ENCODE results near the gene MOB1A.
A peak's percentile ranks its signal among the peaks of the same experiment; 100 is the strongest.
"Not testable (repeated sequence)": the region's sequence is repeated elsewhere in the genome, so short reads cannot be mapped to it uniquely, and the experiment has no call there.

Gene MOB1A

DNA sequence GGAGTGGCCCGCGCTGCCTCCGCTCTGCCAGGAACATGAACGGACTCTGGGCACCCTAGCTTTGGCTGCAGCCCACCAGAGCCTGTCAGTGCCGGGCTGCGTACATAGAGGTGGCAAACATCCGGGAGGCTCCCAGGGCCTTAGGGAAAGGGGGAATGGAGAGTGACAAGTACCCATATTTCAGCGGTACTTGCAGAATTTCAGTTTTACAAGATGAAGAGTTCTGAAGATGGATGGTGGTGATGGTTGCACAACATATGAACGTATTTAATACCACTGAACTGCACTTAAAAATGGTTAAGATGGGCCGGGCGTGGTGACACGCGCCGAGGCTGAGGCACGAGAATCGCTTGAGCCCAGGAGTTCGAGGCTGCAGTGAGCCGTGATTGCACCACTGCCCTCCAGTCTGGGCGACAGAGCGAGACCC, 20.6 kb upstream of the MOB1A start:
- DNase-seq (ENCODE audit: low read depth in 2 of 2, low spot score in 1 of 2), result no peak

DNA sequence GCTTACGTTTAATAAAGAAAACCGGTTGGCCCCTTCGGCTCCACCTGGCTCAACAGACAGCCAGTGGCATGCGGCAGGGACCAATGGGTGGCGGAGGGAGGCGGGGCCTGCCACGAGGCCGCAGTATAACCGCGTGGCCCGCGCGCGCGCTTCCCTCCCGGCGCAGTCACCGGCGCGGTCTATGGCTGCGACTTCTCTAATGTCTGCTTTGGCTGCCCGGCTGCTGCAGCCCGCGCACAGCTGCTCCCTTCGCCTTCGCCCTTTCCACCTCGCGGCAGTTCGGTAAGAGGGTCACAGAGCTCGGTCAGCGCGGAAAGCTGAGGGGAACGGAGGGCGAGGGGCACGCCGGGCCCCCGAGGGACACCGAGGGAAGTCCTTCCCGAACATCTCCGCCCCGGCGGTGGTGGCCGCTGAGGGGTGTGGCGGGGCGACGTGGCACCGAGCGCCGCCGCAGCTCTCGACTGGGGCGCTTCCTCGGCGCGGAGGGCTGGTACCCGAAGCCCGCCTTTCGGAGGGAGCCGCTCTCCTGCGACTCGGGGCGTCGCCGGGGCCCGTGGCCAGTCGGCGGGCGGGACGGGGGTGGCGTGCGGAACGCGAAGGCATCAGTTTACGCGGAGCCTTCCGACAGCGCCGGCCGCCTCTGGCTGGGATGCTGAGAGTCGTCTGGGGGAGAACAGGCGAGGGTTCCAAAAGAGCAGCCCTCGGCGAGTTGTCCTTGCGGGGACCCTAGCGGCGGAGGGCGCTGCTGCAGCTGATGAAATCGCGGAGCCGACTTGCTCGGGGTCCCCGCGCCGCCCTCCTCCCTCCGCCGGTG, 20.0 kb upstream of the MOB1A start, which contains the start of gene MTHFD2:
Gene MTHFD2 (plus strand): TSS at position 155 of the 814 bp plus-strand sequence. CDS start 27 bp downstream, at position 182.
- peak; percentile 80 to 86 for DNase-seq (ENCODE audit: low read depth in 2 of 2, low spot score in 1 of 2)

DNA sequence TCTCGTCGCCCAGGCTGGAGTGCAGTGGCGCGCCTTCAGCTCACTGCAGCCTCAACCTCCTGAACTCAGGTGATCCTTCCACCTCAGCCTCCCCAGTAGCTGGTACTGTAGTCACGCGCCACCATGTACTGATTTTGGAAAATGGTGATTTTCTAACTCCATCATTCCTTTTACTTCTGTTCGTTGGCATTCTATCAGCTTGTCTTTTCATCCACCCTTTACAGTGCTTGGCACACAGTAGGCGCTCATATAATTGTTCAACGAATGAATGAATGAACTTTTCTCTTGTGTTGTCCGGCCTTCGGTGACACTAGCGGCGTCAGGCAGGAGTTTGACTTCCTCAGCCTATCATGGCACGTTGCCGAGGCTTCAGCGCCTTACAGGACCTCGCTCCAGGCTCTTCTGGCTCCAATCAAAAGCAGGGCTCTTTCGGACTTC, 19.4 kb upstream of the MOB1A start:
- DNase-seq (ENCODE audit: low read depth in 2 of 2, low spot score in 1 of 2), result no peak

DNA sequence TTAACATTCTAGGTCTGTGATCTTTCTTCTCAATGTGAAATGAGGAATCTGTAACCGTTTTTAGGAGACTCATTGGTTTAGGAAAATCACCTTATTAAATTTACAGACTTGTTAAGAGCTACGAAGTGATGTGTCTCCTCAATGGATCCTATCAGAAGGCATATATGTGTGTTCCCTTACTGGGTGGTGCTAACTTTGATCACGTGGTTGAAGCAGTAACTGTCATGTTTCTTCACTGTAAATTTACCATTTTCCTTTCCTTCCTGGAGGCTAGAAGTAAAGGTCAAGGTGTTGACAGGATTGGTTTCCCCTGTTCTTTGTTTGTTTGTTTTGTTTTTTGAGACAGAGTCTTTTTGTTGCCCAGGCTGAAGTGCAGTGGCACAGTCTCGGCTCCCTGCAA, 18.4 kb upstream of the MOB1A start:
- no peak for DNase-seq (ENCODE audit: low read depth in 2 of 2, low spot score in 1 of 2)

DNA sequence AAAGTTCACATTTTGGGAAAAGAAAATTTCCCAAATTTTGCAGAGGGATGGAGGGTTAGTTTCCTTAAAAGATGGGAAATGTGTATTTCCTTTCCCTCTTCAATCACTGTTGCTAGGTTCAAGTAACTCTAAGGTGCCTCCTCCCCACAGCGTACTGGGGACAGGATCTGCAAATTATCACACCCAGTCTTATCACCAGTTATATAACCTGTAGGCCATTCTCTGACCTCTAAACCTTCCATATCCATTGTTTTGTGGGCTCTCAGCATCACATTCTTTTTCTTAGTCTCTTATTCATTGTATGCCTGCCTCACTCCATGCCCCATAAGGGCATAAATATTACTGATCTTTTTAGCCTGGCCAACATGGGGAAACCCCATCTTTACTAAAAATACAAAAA, 16.1 kb upstream of the MOB1A start:
- DNase-seq (ENCODE audit: low read depth in 2 of 2, low spot score in 1 of 2), result no peak

DNA sequence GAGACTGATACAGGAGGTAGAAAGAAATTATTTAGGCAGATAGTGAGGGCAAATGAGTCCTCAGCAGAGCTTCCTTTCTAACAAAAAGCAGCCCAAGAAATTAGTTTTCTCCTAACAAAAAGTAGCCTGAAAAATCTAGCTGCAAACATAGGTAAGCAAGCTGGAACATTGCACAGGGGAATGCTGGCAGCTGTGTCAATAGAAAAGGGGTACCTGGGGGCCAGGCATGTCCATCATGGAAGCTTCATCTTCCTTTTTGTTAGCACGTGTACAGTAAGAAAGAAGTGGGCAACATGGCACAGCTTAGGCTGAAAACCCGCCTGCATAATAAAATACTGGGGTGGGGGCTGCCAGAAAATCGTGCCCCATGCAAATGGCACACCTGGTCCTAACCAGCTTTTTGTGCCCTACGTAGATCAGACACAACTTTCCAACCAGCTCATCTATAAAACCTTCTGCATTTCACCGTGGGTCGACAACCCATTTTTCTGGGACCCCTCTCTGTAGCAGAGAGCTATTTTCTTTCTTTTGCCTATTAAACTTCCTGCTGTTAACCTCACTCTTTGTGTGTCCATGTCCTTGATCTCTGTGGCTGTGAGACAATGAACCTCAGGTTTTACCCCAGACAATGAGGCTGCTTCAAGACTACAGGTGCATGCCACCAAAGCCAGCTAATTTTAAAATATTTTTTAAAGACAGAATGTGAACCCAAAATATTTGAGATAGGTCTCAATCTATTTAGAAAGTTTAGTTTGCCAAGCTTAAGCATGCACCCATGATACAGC, 13.1 kb upstream of the MOB1A start:
- no peak for DNase-seq (ENCODE audit: low read depth in 2 of 2, low spot score in 1 of 2)

DNA sequence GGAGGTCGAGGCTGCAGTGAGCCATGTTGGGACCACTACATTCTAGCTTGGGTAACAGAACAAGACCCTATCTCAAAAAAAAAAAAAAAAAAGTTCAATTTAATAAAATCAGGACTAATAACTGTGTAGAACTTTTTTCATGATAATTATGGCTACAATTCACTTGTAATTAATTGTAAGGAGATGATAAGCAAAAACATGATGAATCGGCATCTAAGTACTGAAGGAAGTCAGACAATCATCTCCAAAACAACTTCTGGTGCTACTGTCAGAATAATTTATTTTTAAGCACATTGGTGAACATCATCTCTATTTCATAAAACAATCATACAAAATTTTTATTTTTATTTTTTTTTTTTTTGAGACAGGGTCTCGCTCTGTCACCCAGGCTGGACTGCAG, 10.0 kb upstream of the MOB1A start:
- DNase-seq (ENCODE audit: low read depth in 2 of 2, low spot score in 1 of 2), result no peak

DNA sequence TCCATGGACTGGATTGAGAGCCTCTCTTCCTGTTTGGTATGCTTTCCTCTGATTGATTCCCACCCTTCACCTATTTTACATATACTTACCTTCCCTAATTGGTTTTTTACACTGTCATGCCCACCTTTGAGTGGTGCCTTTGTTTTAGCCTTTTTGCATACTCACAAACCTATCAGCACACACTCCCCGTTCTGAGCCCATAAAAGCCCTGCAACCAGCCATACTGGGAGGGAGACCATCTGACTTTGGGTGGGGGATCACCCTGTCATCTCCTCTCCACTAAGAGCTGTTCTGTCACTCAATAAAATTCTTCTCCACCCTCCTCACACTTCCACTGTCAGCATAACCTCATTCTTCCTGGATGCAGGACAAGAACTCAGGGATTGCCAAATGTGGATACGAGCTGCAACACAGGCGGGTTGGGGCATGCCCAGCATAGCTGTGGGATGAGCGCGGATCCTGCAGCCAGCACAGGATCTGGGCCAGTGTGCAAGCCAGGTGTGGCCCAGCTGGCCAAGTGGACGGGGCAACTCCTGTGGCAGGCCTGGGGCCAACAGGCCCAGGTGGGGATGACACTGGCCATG, 9.4 kb upstream of the MOB1A start:
- no peak for DNase-seq (ENCODE audit: low read depth in 2 of 2, low spot score in 1 of 2)

DNA sequence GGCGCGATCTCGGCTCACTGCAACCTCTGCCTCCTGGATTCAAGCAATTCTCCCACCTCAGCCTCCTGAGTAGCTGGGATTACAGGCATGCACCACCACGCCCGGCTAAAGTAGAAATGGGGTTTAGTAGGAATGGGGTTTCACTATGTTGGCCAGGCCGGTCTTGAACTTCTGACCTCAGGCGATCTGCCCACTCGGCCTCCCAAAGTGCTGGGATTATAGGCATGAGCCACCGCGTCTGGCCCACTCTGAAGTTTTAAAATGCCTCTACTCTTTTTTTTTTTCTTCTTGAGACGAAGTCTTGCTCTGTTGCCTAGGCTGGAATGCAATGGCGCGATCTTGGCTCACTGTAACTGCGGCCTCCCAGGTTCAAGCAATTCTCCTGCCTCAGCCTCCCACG, 8.0 kb upstream of the MOB1A start:
- DNase-seq (ENCODE audit: low read depth in 2 of 2, low spot score in 1 of 2), result not testable (repeated sequence)

DNA sequence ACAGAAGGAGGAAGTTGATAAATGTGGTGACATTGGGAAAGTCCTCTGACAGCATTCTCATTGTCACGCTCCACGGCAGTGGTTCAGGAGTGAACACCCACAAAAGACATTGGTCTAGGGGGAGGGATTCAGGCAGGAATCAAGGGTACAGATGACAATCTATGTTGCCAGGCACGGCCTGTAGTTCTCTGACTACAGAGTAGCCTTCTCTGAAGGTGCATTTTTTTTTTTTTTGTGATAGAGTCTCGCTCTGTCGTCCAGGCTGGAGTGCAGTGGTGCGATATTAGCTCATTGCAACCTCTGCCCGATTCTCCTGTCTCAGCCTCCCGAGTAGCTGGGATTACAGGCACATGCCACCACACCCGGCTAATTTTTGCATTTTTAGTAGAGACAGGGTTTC, 7.4 kb upstream of the MOB1A start:
- DNase-seq (ENCODE audit: low read depth in 2 of 2, low spot score in 1 of 2), result no peak

DNA sequence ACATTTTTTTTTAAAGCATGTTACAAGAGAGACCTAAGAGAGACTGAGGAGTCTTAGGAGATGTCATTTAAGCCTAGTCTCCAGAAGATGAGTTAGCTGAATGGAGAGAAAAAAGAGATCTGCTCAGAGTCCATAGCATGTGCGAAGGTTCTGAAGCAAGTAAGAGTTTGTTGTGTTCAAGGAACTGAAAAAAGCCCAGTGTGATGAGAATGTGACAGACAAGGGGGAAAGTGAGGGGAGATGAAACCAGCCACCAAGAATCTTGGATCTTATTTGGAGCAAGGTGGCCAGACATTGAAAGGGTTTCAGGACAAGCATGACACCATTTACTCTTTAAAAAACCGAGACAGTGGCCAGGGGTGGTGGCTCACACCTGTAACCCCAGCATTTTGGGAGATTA, 5.2 kb upstream of the MOB1A start:
- no peak for DNase-seq (ENCODE audit: low read depth in 2 of 2, low spot score in 1 of 2)

DNA sequence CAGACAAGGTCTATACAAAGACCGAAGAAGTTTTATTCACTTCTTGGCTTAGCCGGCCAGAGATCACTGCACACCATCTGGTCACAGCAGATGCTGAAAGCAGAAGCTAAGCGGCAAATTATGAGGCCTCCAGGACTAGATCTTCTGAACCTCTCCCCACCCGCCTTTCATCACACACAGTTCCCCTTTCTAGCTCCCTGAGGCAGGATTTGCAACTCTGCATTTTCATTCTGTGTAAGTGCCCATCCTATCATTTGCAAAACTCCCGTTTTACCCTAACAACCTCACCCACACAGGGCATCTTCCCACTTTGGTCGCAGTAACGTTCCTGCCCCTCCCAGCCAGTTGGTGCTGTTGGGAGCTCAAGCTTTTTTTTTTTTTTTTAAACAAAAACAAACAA, 3.1 kb upstream of the MOB1A start:
- DNase-seq (ENCODE audit: low read depth in 2 of 2, low spot score in 1 of 2), result no peak

DNA sequence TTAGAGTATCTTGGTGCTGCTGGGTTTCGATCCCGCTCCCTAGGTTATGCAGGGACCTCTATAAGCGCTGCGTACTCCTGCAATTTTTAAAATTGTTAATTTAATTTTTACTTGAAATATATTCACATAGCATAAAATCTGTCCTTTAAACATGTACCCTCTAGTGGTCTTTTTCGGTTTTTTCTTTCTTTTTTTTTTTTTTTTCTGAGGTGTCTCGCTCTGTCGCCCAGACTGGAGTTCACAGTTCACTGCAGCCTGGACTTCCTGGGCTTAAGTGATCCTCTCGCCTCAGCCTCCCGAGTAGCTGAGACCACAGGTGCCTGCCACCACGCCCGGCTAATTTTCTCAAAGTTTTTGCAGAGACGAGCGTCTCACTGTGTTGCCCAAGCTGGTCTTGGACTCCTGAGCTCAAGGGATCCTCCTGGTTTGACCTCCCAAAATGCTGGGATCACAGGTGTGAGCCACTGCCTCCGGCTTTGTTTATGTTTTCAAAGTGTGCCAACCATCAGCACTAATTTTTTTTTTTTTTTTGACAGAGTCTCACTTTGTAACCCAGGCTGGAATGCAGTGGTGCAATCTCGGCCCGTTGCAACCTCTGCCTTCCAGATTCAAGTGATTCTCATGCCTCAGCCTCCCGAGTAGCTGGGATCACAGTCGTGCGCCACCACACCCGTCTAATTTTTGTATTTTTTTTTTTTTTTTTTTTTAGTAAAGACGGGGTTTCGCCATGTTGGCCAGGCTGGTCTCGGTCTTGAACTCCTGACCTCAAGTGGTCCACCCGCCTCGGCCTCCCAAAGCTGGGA, 585 bp upstream of the MOB1A start:
- DNase-seq (ENCODE audit: low read depth in 2 of 2, low spot score in 1 of 2), result no peak

DNA sequence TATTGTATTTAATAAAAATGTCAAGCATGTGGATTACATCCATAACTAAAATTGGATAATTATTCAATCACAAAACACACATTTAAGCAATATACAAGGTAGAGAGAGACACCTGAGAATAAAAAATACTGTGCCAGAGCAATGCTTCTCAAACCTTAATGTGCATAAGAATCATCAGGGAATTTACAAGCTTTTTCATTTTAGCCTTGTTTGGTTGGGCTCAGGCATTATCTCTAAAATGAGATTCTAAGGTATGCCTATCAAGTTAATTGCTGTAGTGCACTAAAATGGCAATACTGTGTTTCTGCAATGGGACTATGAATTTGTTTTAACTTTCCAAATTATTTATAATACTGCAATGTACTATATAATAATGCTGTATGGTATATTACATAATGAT, 983 bp downstream of the MOB1A start:
- no peak for DNase-seq (ENCODE audit: low read depth in 2 of 2, low spot score in 1 of 2)

DNA sequence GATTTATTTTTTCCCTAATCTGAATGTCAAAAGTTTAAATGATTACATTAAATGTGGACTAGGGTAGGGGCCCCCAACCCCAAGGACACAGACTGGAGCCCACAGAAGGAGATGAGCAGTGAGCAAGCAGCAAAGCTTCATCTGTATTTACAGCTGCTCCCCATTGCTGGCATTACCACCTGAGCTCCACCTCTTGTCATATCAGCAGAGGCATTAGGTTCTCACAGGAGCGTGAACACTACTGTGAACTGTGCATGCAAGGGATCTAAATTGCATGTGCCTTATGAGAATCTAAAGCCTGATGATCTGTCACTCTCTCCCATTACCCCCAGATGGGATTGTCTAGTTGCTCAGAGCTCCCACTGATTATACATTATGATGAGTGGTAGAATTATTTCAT, 3.8 kb downstream of the MOB1A start:
- no peak for DNase-seq (ENCODE audit: low read depth in 2 of 2, low spot score in 1 of 2)

DNA sequence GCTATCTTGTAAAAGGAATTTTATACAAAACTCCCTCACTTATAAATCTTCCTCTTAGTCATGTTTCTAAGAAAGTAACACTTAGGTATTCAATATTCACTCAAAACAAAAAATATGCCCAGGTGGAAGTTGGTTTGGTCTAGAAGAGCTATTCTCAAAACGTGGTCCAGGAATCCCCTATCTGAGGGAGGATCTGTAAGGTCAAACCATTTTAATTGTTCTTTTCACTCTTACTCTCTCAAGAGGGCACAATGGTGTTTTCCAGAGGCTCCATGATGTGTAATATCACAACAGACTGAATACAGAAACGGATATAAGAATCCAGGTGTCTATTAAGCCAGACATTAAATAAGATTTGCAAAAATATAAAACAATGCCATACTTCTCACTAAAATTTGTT, 9.9 kb downstream of the MOB1A start:
- no peak for DNase-seq (ENCODE audit: low read depth in 2 of 2, low spot score in 1 of 2)

DNA sequence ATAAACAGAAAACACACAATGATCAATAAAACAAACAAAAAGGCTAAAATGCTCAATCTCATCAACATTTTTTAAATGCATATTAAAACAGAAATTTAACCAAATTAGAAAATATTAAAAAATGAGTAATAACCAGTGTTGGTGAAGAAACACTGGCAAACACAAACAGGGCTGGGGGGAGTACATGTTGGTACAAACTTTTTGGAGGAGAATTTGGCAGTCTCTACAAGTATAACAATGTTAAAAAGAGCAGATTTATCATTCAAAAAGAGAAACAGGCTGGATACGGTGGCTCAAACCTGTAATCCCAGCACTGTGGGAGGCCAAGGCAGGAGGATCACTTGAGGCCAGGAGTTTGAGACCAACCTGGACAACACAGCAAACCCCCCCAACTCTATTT, 13.9 kb downstream of the MOB1A start:
- DNase-seq (ENCODE audit: low read depth in 2 of 2, low spot score in 1 of 2), result no peak

DNA sequence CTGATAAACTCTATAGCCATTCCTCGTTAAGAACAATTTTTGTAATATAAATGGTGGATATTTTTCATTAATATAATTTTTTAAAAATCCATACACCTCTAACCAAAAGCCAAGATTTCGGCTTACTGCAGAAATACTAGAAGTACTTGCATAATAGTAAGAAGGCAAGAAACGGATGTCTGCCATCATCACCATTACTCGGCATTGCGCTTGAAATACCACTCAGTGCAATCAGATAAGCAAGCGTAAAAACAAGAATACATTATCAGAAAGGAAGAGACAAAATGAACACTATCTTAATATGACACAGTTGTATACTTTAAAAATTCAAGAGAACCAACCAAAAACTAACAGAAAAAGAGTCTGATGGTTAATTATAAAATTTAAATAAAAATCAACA, 15.7 kb downstream of the MOB1A start:
- DNase-seq (ENCODE audit: low read depth in 2 of 2, low spot score in 1 of 2), result no peak

DNA sequence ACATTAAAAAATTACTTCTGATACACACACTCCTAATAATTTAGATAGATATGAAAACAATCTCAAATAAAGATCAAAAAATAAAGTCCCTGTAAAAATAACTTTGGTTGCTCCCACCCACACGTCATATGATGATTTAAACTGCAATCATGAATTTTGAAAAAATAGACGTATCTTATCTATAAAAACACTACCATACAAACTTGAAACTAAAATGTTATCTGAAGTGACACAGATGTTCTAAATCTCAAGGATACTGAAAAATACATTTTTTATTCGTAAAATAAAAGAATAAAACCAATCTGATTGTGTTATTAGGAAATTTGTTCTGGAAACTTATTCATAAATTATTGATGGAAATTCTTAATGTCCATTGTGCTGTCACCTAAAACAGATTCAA, 22.8 kb downstream of the MOB1A start:
- no peak for DNase-seq (ENCODE audit: low read depth in 2 of 2, low spot score in 1 of 2)

DNA sequence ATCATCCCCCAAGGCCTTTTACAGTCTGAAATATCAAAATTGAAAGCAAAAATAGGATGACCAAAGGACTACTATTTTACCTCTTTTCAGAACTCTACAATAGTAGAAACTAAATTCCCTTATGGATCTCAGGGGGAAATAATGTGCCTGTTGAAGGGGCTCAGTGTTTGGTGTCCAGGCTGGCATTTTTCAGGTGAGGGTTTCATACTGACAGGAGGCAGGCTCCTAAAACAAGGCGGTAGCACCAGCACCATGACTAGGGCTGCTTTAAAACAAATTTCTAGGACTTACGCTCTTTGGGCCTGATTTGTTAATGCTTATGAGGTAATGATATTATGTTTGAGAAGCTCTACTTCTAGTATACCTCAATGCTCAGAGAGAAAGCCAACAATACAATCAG, 25.7 kb downstream of the MOB1A start:
- no peak for DNase-seq (ENCODE audit: low read depth in 2 of 2, low spot score in 1 of 2)

Data from stimulated activated CD8-positive, alpha-beta memory T cell treated with anti-CD3 and anti-CD28 coated beads, Interleukin-4, amount 100 ng/mL, for 4 hours (primary cell).